ENCODE measurements around the gene PLCXD3. TPM values are rescaled to one million over a fixed set of nuclear protein-coding genes. Genes with fewer than 3 reads are reported as not detected.
A peak's percentile ranks its signal among the peaks of the same experiment; 100 is the strongest.

PLCXD3 gene, protein sequence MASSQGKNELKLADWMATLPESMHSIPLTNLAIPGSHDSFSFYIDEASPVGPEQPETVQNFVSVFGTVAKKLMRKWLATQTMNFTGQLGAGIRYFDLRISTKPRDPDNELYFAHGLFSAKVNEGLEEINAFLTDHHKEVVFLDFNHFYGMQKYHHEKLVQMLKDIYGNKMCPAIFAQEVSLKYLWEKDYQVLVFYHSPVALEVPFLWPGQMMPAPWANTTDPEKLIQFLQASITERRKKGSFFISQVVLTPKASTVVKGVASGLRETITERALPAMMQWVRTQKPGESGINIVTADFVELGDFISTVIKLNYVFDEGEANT
- 13.0 and 17.7 TPM in 2 replicates for total RNA-seq (ENCODE audit: low replicate concordance)

DNA sequence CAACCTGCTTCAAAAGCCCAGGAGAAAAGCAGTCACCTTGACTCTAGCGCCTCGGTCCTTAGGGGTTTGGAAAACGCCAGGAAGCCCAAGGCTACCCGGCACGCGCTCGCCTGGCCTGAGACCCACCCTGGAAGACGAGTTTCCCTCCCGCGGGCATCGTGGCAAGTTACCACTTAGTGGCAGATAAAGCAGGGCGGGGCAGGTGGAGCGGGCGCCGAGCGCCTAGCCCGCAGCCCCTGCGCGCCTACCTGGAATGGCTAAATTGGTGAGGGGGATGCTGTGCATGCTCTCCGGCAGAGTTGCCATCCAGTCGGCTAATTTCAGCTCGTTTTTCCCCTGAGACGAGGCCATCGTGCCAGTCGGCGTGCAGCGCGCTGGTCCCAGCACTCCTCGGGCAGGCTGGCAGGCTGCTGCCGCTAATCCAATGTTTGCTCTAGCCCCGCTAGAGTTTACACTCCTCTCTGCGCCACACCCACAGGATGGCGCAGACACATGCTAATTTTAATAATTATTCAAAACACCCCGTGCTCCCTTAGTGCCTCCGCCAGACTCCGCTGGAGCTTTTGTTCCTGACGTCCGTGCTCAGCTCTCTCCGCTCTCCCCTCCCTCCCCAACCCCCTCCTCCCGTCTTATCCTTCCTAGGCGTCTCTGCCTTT, at the start of gene PLCXD3:
Gene PLCXD3, minus strand, starts transcription at position 426 of the 656 bp plus-strand sequence. Its CDS starts 75 bp downstream, at position 351.
- peak within 1 kb of the TSS; percentile 74 for H3K4me3 ChIP-seq (ENCODE audit: low read depth, low read length)
- TF ChIP-seq, protein P1, sequence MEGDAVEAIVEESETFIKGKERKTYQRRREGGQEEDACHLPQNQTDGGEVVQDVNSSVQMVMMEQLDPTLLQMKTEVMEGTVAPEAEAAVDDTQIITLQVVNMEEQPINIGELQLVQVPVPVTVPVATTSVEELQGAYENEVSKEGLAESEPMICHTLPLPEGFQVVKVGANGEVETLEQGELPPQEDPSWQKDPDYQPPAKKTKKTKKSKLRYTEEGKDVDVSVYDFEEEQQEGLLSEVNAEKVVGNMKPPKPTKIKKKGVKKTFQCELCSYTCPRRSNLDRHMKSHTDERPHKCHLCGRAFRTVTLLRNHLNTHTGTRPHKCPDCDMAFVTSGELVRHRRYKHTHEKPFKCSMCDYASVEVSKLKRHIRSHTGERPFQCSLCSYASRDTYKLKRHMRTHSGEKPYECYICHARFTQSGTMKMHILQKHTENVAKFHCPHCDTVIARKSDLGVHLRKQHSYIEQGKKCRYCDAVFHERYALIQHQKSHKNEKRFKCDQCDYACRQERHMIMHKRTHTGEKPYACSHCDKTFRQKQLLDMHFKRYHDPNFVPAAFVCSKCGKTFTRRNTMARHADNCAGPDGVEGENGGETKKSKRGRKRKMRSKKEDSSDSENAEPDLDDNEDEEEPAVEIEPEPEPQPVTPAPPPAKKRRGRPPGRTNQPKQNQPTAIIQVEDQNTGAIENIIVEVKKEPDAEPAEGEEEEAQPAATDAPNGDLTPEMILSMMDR (IDR thresholded peaks at IDR 0.05; ENCODE audit: insufficient read depth, low read length): no peak
- DNase-seq (ENCODE audit: low read depth): peak; percentile 30

DNA sequence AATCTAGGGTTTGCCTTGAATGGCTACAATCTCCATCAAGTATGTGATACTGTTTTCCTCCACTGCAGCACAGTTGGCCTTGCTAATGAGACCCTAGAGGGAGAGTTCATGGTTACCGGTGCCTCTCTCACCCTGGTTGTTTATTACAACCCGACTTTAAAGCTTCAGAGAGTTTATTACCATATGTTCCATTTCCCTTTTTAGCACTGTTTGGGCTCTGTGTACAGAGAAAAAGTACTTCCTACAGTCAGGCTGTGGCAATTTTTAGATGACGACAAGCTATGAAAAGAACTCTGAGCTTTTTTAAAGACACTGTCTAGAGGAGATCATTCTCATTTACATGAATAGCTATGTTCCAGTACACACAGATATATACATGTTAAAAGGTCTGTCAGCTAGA, 48.8 kb upstream of the PLCXD3 start:
- no peak overlapping the region for H3K4me3 ChIP-seq (ENCODE audit: low read depth, low read length)
- TF ChIP-seq, protein P1 (IDR thresholded peaks at IDR 0.05; ENCODE audit: insufficient read depth, low read length): no peak
- no peak for DNase-seq (ENCODE audit: low read depth)

DNA sequence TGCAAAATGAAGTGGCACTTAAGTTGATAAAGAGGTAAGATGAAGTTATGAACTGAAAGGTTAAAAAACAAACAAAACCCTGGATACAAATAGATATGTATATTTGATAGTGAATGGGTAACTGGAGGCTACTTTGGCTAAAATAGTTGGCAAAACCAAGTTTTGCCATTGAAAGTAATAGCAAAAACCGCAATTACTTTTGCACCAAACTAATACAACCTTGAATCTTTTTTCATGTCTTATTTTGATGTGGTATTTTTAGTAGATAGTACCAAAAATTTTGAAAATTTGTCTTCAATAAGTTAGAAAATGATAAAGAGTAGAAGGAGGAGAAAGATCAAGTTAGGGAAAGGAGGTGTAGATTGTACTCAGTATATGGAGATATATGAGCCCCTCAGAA, 47.9 kb upstream of the PLCXD3 start:
- no peak for DNase-seq (ENCODE audit: low read depth)
- H3K4me3 ChIP-seq (ENCODE audit: low read depth, low read length): no peak overlapping the region

DNA sequence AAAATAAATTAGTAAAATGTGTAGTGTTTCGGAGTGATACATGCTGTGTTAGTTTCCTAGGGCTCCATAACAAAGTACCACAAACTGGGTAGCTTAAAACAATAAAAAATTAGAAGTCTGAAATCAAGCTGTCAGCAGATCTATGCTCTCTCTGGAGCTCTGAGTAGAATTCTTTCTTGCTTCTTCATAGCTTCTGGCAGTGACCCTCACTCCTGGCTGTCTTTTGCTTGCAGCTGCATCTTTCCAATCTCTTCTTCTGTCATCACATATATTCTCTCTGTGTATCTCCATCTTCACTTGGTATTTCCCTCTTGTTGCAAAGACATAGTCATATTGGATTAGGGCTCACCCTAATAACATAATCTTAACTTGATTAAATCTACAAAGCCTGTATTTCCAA, 37.6 kb upstream of the PLCXD3 start:
- TF ChIP-seq, protein P1 (IDR thresholded peaks at IDR 0.05; ENCODE audit: insufficient read depth, low read length): no peak
- no peak for DNase-seq (ENCODE audit: low read depth)
- no peak overlapping the region for H3K4me3 ChIP-seq (ENCODE audit: low read depth, low read length)

More for the DNA sequence above, 47.9 kb upstream of the PLCXD3 start:
- TF ChIP-seq, protein P1 (IDR thresholded peaks at IDR 0.05; ENCODE audit: insufficient read depth, low read length): no peak

DNA sequence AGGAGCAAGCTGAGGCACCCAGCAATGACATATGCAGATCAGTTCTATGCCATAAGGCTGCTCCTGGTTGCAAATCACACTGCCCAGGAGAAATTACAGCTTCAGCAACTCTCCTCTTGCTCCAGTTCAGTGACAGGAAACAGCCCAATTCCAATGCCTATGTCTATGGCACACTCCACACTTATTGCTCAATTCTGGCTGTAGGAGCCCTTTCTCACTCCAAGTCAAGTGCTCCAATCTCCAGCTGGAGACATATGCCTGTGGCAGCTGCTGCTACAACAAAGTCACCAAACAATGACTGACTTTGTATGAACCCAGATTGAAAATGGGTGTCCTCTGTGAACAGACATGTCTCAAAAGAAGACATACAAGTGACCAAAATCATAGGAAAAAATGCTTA, 31.8 kb upstream of the PLCXD3 start:
- TF ChIP-seq, protein P1 (IDR thresholded peaks at IDR 0.05; ENCODE audit: insufficient read depth, low read length): no peak
- no peak overlapping the region for H3K4me3 ChIP-seq (ENCODE audit: low read depth, low read length)
- DNase-seq (ENCODE audit: low read depth): peak; percentile 18

DNA sequence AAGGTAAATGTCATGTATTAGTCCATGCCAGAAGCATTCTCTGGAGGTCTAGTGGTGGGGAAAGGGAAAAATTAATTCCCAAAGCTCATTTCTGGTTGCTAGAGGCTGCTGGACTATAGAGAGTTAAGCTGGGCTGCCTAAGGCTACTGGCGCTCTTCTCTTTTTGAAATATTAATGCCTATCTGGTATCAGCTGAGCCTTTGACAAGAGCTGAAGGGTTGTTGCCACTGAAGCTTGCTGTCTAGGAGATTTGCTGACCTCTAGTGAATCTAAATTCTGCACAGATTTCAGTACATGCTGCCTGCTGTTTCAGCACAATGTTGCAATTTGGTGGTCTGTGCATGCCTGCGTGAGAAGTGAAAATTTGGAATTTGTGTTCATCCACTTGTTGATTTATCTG, 29.1 kb upstream of the PLCXD3 start:
- no peak overlapping the region for H3K4me3 ChIP-seq (ENCODE audit: low read depth, low read length)
- TF ChIP-seq, protein P1 (IDR thresholded peaks at IDR 0.05; ENCODE audit: insufficient read depth, low read length): no peak
- no peak for DNase-seq (ENCODE audit: low read depth)
